ENCODE results near the gene MCEE.
"Not testable (repeated sequence)": the region's sequence is repeated elsewhere in the genome, so short reads cannot be mapped to it uniquely, and the experiment has no call there.

MCEE gene

GRCh38 chr2:71153585-71154224 lies 23.7 kb upstream of the MCEE start:
- 81 to 87% methylated on average over 8 to 9 of the region's 11 CpGs for WGBS, 2 experiments (ENCODE audit: insufficient coverage in 2 of 2)
- no peak overlapping the region for H3K4me3 ChIP-seq (ENCODE audit: extremely low read depth, insufficient read depth, low read length, poor library complexity, severe bottlenecking)
- H3K9me3 ChIP-seq (ENCODE audit: control insufficient read depth, low read length), result no peaks in the 10 kb centered on the region
- H3K36me3 ChIP-seq (ENCODE audit: control insufficient read depth, insufficient read depth, low read length), result peaks cover 21% of the 10 kb centered on the region
- H3K4me1 ChIP-seq (ENCODE audit: control insufficient read depth, insufficient read depth, low read length, poor library complexity, severe bottlenecking), result no peaks in the 10 kb centered on the region
- no peak overlapping the region for H3K27ac ChIP-seq (ENCODE audit: low read depth, low read length, severe bottlenecking)

GRCh38 chr2:71151620-71152019 lies 21.6 kb upstream of the MCEE start:
- Histone ChIP-seq H3K4me3 (ENCODE audit: extremely low read depth, insufficient read depth, low read length, poor library complexity, severe bottlenecking) (no peak overlapping the region), H3K27ac (ENCODE audit: low read depth, low read length, severe bottlenecking) (no peak overlapping the region), H3K36me3 (ENCODE audit: control insufficient read depth, insufficient read depth, low read length) (peaks cover 39% of the 10 kb centered on the region), H3K9me3 (ENCODE audit: control insufficient read depth, low read length) (no peaks in the 10 kb centered on the region), H3K4me1 (ENCODE audit: control insufficient read depth, insufficient read depth, low read length, poor library complexity, severe bottlenecking) (no peaks in the 10 kb centered on the region)
- WGBS, 2 experiments (ENCODE audit: insufficient coverage in 2 of 2), result 92 to 94% methylated on average over 1 of the region's 1 CpG

- H3K36me3 ChIP-seq (ENCODE audit: control insufficient read depth, insufficient read depth, low read length), result peaks cover 52% of the 10 kb centered on the region
- WGBS, 2 experiments (ENCODE audit: insufficient coverage in 2 of 2), result 83 to 93% methylated on average over 2 to 3 of the region's 3 CpGs
- no peaks in the 10 kb centered on the region for H3K9me3 ChIP-seq (ENCODE audit: control insufficient read depth, low read length)
Measured at GRCh38 chr2:71150082-71150816, 20.2 kb upstream of the MCEE start.

GRCh38 chr2:71148506-71149063 lies 18.6 kb upstream of the MCEE start:
- Histone ChIP-seq H3K36me3 (ENCODE audit: control insufficient read depth, insufficient read depth, low read length) (peaks cover 68% of the 10 kb centered on the region), H3K27ac (ENCODE audit: low read depth, low read length, severe bottlenecking) (no peak overlapping the region), H3K9me3 (ENCODE audit: control insufficient read depth, low read length) (no peaks in the 10 kb centered on the region), H3K4me1 (ENCODE audit: control insufficient read depth, insufficient read depth, low read length, poor library complexity, severe bottlenecking) (no peaks in the 10 kb centered on the region), H3K4me3 (ENCODE audit: extremely low read depth, insufficient read depth, low read length, poor library complexity, severe bottlenecking) (no peak overlapping the region)
- WGBS, 2 experiments (ENCODE audit: insufficient coverage in 2 of 2), result 85 to 100% methylated on average over 1 of the region's 2 CpGs

More at GRCh38 chr2:71150082-71150816, 20.2 kb upstream of the MCEE start:
- H3K27ac ChIP-seq (ENCODE audit: low read depth, low read length, severe bottlenecking), result no peak overlapping the region
- H3K4me3 ChIP-seq (ENCODE audit: extremely low read depth, insufficient read depth, low read length, poor library complexity, severe bottlenecking), result no peak overlapping the region
- H3K4me1 ChIP-seq (ENCODE audit: control insufficient read depth, insufficient read depth, low read length, poor library complexity, severe bottlenecking), result no peaks in the 10 kb centered on the region

- Histone ChIP-seq H3K27ac (ENCODE audit: low read depth, low read length, severe bottlenecking) (no peak overlapping the region), H3K9me3 (ENCODE audit: control insufficient read depth, low read length) (no peaks in the 10 kb centered on the region), H3K36me3 (ENCODE audit: control insufficient read depth, insufficient read depth, low read length) (peaks cover 89% of the 10 kb centered on the region), H3K4me3 (ENCODE audit: extremely low read depth, insufficient read depth, low read length, poor library complexity, severe bottlenecking) (no peak overlapping the region), H3K4me1 (ENCODE audit: control insufficient read depth, insufficient read depth, low read length, poor library complexity, severe bottlenecking) (no peaks in the 10 kb centered on the region)
- WGBS, 2 experiments (ENCODE audit: insufficient coverage in 2 of 2), result 96 to 100% methylated on average over 3 of the region's 3 CpGs
Measured at GRCh38 chr2:71143782-71144181, 13.8 kb upstream of the MCEE start.

- 100% methylated on average over 2 to 3 of the region's 3 CpGs for WGBS, 2 experiments (ENCODE audit: insufficient coverage in 2 of 2)
- Histone ChIP-seq H3K4me1 (ENCODE audit: control insufficient read depth, insufficient read depth, low read length, poor library complexity, severe bottlenecking) (peaks cover 4% of the 10 kb centered on the region), H3K9me3 (ENCODE audit: control insufficient read depth, low read length) (no peaks in the 10 kb centered on the region), H3K4me3 (ENCODE audit: extremely low read depth, insufficient read depth, low read length, poor library complexity, severe bottlenecking) (no peak overlapping the region), H3K36me3 (ENCODE audit: control insufficient read depth, insufficient read depth, low read length) (peaks cover 62% of the 10 kb centered on the region), H3K27ac (ENCODE audit: low read depth, low read length, severe bottlenecking) (no peak overlapping the region)
Measured at GRCh38 chr2:71136174-71136573, 6.1 kb upstream of the MCEE start.

- Histone ChIP-seq H3K36me3 (ENCODE audit: control insufficient read depth, insufficient read depth, low read length) (peaks cover 41% of the 10 kb centered on the region), H3K9me3 (ENCODE audit: control insufficient read depth, low read length) (no peaks in the 10 kb centered on the region), H3K27ac (ENCODE audit: low read depth, low read length, severe bottlenecking) (no peak overlapping the region), H3K4me3 (ENCODE audit: extremely low read depth, insufficient read depth, low read length, poor library complexity, severe bottlenecking) (no peak overlapping the region), H3K4me1 (ENCODE audit: control insufficient read depth, insufficient read depth, low read length, poor library complexity, severe bottlenecking) (peaks cover 4% of the 10 kb centered on the region)
Measured at GRCh38 chr2:71133603-71134002, 3.6 kb upstream of the MCEE start.

- H3K9me3 ChIP-seq (ENCODE audit: control insufficient read depth, low read length); H3K27ac ChIP-seq (ENCODE audit: low read depth, low read length, severe bottlenecking); H3K4me1 ChIP-seq (ENCODE audit: control insufficient read depth, insufficient read depth, low read length, poor library complexity, severe bottlenecking): not testable (repeated sequence)
- H3K4me3 ChIP-seq (ENCODE audit: extremely low read depth, insufficient read depth, low read length, poor library complexity, severe bottlenecking), result peak overlapping the region; percentile 84
- peaks cover 20% of the 10 kb centered on the region for H3K36me3 ChIP-seq (ENCODE audit: control insufficient read depth, insufficient read depth, low read length)
- WGBS, 2 experiments (ENCODE audit: insufficient coverage in 2 of 2), result 74 to 81% methylated on average over 4 to 5 of the region's 7 CpGs
Measured at GRCh38 chr2:71131387-71132166, 1.5 kb upstream of the MCEE start.

GRCh38 chr2:71130905-71131244 lies 846 bp upstream of the MCEE start:
- Histone ChIP-seq H3K9me3 (ENCODE audit: control insufficient read depth, low read length) (no peaks in the 10 kb centered on the region), H3K4me1 (ENCODE audit: control insufficient read depth, insufficient read depth, low read length, poor library complexity, severe bottlenecking) (peaks cover 4% of the 10 kb centered on the region), H3K27ac (ENCODE audit: low read depth, low read length, severe bottlenecking) (peak overlapping the region; percentile 90), H3K4me3 (ENCODE audit: extremely low read depth, insufficient read depth, low read length, poor library complexity, severe bottlenecking) (peak overlapping the region; percentile 84), H3K36me3 (ENCODE audit: control insufficient read depth, insufficient read depth, low read length) (peaks cover 13% of the 10 kb centered on the region)
- 0% methylated on average over 2 of the region's 4 CpGs; no CpG with 5 or more reads in 1 of the 2 experiments for WGBS, 2 experiments (ENCODE audit: insufficient coverage in 2 of 2)

GRCh38 chr2:71129902-71130151 lies 202 bp downstream of the MCEE start:
- peak overlapping the region; percentile 90 for H3K27ac ChIP-seq (ENCODE audit: low read depth, low read length, severe bottlenecking)
- 0 to 1% methylated on average over 11 to 13 of the region's 17 CpGs for WGBS, 2 experiments (ENCODE audit: insufficient coverage in 2 of 2)

More at GRCh38 chr2:71129902-71130151, 202 bp downstream of the MCEE start:
- H3K9me3 ChIP-seq (ENCODE audit: control insufficient read depth, low read length), result no peaks in the 10 kb centered on the region
- H3K4me1 ChIP-seq (ENCODE audit: control insufficient read depth, insufficient read depth, low read length, poor library complexity, severe bottlenecking), result peaks cover 4% of the 10 kb centered on the region
- peaks cover 4% of the 10 kb centered on the region for H3K36me3 ChIP-seq (ENCODE audit: control insufficient read depth, insufficient read depth, low read length)
- peak overlapping the region; percentile 84 for H3K4me3 ChIP-seq (ENCODE audit: extremely low read depth, insufficient read depth, low read length, poor library complexity, severe bottlenecking)
